RPMI8226 (cell line): ENCODE data around the gene SCAMP2.

Experiments
- DNase-seq: peaks from one replicate; pipeline ENCODE4 v3.0.0-alpha.2; 2015

Gene SCAMP2

GRCh38 chr15:74857671-74858368 lies 15.3 kb downstream of the SCAMP2 start:
- DNase-seq, result peak; percentile 43

GRCh38 chr15:74857082-74857655 lies 16.0 kb downstream of the SCAMP2 start:
- DNase-seq, result peak; percentile 43

GRCh38 chr15:74856537-74856936 lies 16.6 kb downstream of the SCAMP2 start:
- DNase-seq, result no peak

- DNase-seq, result no peak
Observed at GRCh38 chr15:74855857-74856256, 17.3 kb downstream of the SCAMP2 start.

GRCh38 chr15:74854453-74855022 lies 18.6 kb downstream of the SCAMP2 start:
- DNase-seq, result no peak

- no peak for DNase-seq
Observed at GRCh38 chr15:74851960-74852359, 21.2 kb downstream of the SCAMP2 start.

GRCh38 chr15:74850393-74850792 lies 22.8 kb downstream of the SCAMP2 start:
- DNase-seq, result no peak

- no peak for DNase-seq
Observed at GRCh38 chr15:74847432-74847831, 25.7 kb downstream of the SCAMP2 start.

- no peak for DNase-seq
Observed at GRCh38 chr15:74845581-74845980, 27.6 kb downstream of the SCAMP2 start.

GRCh38 chr15:74845208-74845568 lies 28.0 kb downstream of the SCAMP2 start:
- DNase-seq, result no peak

- no peak for DNase-seq
Observed at GRCh38 chr15:74844319-74845207, 28.6 kb downstream of the SCAMP2 start.

- no peak for DNase-seq
Observed at GRCh38 chr15:74843891-74844299, 29.3 kb downstream of the SCAMP2 start.

GRCh38 chr15:74843445-74843828 lies 29.7 kb downstream of the SCAMP2 start:
- DNase-seq, result no peak

- peak; percentile 97 for DNase-seq
Observed at GRCh38 chr15:74842581-74843444, 30.4 kb downstream of the SCAMP2 start, which contains the start of gene ULK3. Gene ULK3, minus strand, starts transcription at chr15:74843156. Its CDS starts 51 bp downstream, at chr15:74843105.

GRCh38 chr15:74841891-74842373 lies 31.2 kb downstream of the SCAMP2 start:
- DNase-seq, result no peak

- DNase-seq, result no peak
Observed at GRCh38 chr15:74840851-74841775, 32.1 kb downstream of the SCAMP2 start.

GRCh38 chr15:74839526-74840395 lies 33.4 kb downstream of the SCAMP2 start:
- DNase-seq, result no peak

- DNase-seq, result no peak
Observed at GRCh38 chr15:74838746-74839525, 34.2 kb downstream of the SCAMP2 start.

GRCh38 chr15:74838137-74838516 lies 35.0 kb downstream of the SCAMP2 start:
- DNase-seq, result no peak
